ENCODE data around the gene MARCHF9. TPM values are rescaled to one million over a fixed set of nuclear protein-coding genes. Genes with fewer than 3 reads are reported as not detected.

MARCHF9 gene
- total and polyA plus RNA-seq, 9 donors: 5.0 to 15.2 (median 7.7) TPM

- no peaks in the 10 kb centered on the region for H3K36me3 ChIP-seq
- peaks cover 0 to 10% of the 10 kb centered on the region in 2 donors for H3K9me3 ChIP-seq
- no peak overlapping the region for H3K4me3 ChIP-seq
- intact Hi-C loops (cut with DNase I): no loop called here
- 90 to 93% (median 92%) methylated on average over 23 to 25 of the region's 25 CpGs for WGBS, 3 donors
- H3K4me1 ChIP-seq (ENCODE audit: insufficient read depth): peaks cover 6% of the 10 kb centered on the region
- H3K27me3 ChIP-seq: no peaks in the 10 kb centered on the region
- TF ChIP-seq CTCF (IDR thresholded peaks at IDR 0.05) (no peak), POLR2A (IDR thresholded peaks at IDR 0.05) (no peak), EP300 (IDR thresholded peaks at IDR 0.05) (no peak)
- H3K27ac ChIP-seq: no peak overlapping the region
- DNase-seq: no peak
Observed at GRCh38 chr12:57758552-57759359, 3.9 kb downstream of the MARCHF9 start.

GRCh38 chr12:57759360-57759980, 4.6 kb downstream of the MARCHF9 start:
- H3K27me3 ChIP-seq: no peaks in the 10 kb centered on the region
- intact Hi-C loops (cut with DNase I): no loop called here
- TF ChIP-seq POLR2A (IDR thresholded peaks at IDR 0.05) (no peak), CTCF (IDR thresholded peaks at IDR 0.05) (no peak), EP300 (IDR thresholded peaks at IDR 0.05) (no peak)
- H3K4me3 ChIP-seq: no peak overlapping the region
- WGBS, 3 donors: 44 to 47% (median 46%) methylated on average over 3 of the region's 3 CpGs
- no peak for DNase-seq
- no peaks in the 10 kb centered on the region for H3K36me3 ChIP-seq
- H3K9me3 ChIP-seq: peaks cover 0 to 10% of the 10 kb centered on the region in 2 donors
- peaks cover 6% of the 10 kb centered on the region for H3K4me1 ChIP-seq (ENCODE audit: insufficient read depth)
- no peak overlapping the region for H3K27ac ChIP-seq

GRCh38 chr12:57760347-57760982, 5.6 kb downstream of the MARCHF9 start:
- intact Hi-C loops (cut with DNase I): no loop called here
- 85 to 90% (median 89%) methylated on average over 3 of the region's 3 CpGs for WGBS, 3 donors
- DNase-seq: no peak
- Histone ChIP-seq H3K27ac (no peak overlapping the region), H3K9me3 (peaks cover 0 to 10% of the 10 kb centered on the region in 2 donors), H3K27me3 (no peaks in the 10 kb centered on the region), H3K36me3 (no peaks in the 10 kb centered on the region), H3K4me1 (ENCODE audit: insufficient read depth) (peaks cover 8% of the 10 kb centered on the region), H3K4me3 (no peak overlapping the region)
- TF ChIP-seq POLR2A (IDR thresholded peaks at IDR 0.05): no peak
- TF ChIP-seq CTCF (IDR thresholded peaks at IDR 0.05): no peak
- TF ChIP-seq EP300 (IDR thresholded peaks at IDR 0.05): no peak

- intact Hi-C loops (cut with DNase I): no loop called here
- WGBS, 3 donors: 80 to 85% (median 83%) methylated on average over 4 of the region's 4 CpGs
- no peaks in the 10 kb centered on the region for H3K27me3 ChIP-seq
Observed at GRCh38 chr12:57761391-57761998, 6.6 kb downstream of the MARCHF9 start.

More at GRCh38 chr12:57761391-57761998, 6.6 kb downstream of the MARCHF9 start:
- H3K27ac ChIP-seq: no peak overlapping the region
- H3K4me3 ChIP-seq: no peak overlapping the region
- peaks cover 0 to 10% of the 10 kb centered on the region in 2 donors for H3K9me3 ChIP-seq
- H3K4me1 ChIP-seq (ENCODE audit: insufficient read depth): peaks cover 7% of the 10 kb centered on the region
- no peaks in the 10 kb centered on the region for H3K36me3 ChIP-seq
- no peak for DNase-seq
- TF ChIP-seq CTCF (IDR thresholded peaks at IDR 0.05) (no peak), POLR2A (IDR thresholded peaks at IDR 0.05) (no peak), EP300 (IDR thresholded peaks at IDR 0.05) (no peak)

All from ovary (tissue), 9 donors.